Smooth muscle cell (in vitro differentiated cells): Measurements from ENCODE around the gene SVIL. TPM values are rescaled to one million over a fixed set of nuclear protein-coding genes. Genes with fewer than 3 reads are reported as not detected.

Experiments
- DNase-seq: peaks from one replicate; lab custom pipeline; 2025; ENCODE audit not compliant: unreplicated experiment; lab: John Stamatoyannopoulos, UW
- H2AFZ ChIP-seq: fragments of 200-600 bp; sonication (generic); 2 replicates; pipeline ENCODE4 v1.6.0; 2016; ENCODE audit warnings: antibody characterized with exemption, low read depth, mild to moderate bottlenecking
- H3F3A ChIP-seq: fragments of 200-600 bp; sonication (generic); 2 replicates; pipeline ENCODE4 v1.6.0; 2017; ENCODE audit warnings: antibody characterized with exemption, low read depth
- H3K27ac ChIP-seq: fragments of 200-600 bp; sonication (generic); 2 replicates; pipeline ENCODE4 v1.5.1; 2016; ENCODE audit warnings: low read depth, mild to moderate bottlenecking
- H3K27me3 ChIP-seq: fragments of 200-600 bp; sonication (generic); 2 replicates; pipeline ENCODE4 v1.6.1; 2016; ENCODE audit warnings: low read depth, mild to moderate bottlenecking
- H3K36me3 ChIP-seq: fragments of 200-600 bp; sonication (generic); 2 replicates; pipeline ENCODE4 v1.5.1; 2016; ENCODE audit warnings: low read depth
- H3K4me1 ChIP-seq: fragments of 200-600 bp; sonication (generic); 2 replicates; pipeline ENCODE4 v1.5.1; 2016; ENCODE audit warnings: low read depth
- H3K4me2 ChIP-seq: fragments of 200-600 bp; sonication (generic); 2 replicates; pipeline ENCODE4 v1.6.0; 2016; ENCODE audit warnings: mild to moderate bottlenecking
- H3K4me3 ChIP-seq: fragments of 200-600 bp; sonication (generic); 2 replicates; pipeline ENCODE4 v1.5.1; 2016; ENCODE audit warnings: mild to moderate bottlenecking
- H3K79me2 ChIP-seq: fragments of 200-600 bp; sonication (generic); 2 replicates; pipeline ENCODE4 v1.6.0; 2016; ENCODE audit warnings: low read depth, mild to moderate bottlenecking
- H3K9ac ChIP-seq: fragments of 200-600 bp; sonication (generic); 2 replicates; pipeline ENCODE4 v1.6.0; 2016; ENCODE audit warnings: low read depth
- H3K9me3 ChIP-seq: fragments of 200-600 bp; sonication (generic); replicated peaks from 2 replicates; pipeline ENCODE4 v1.5.1; 2016; ENCODE audit warnings: low read depth
- H4K20me1 ChIP-seq: fragments of 200-600 bp; sonication (generic); 2 replicates; pipeline ENCODE4 v1.6.0; 2016; ENCODE audit warnings: low read depth
- CTCF ChIP-seq: fragments of 200-600 bp; sonication (generic); IDR thresholded peaks from 2 replicates; pipeline ENCODE4 v1.5.1; 2017; ENCODE audit warnings: borderline replicate concordance, mild to moderate bottlenecking, antibody characterized with exemption; ENCODE audit not compliant: insufficient read depth, poor library complexity, severe bottlenecking
- WGBS: methylation state at CpG from one replicate; pipeline ENCODE4 v1.1.7; 2016; ENCODE audit warnings: low lambda C conversion rate; 5-methylcytosine and 5-hydroxymethylcytosine counted together
- polyA plus RNA-seq: library from polyadenylated mRNA; unstranded; fragments of >200 nt; fragmentation: Nextera tagmentation; extraction: Ambion mirVana; gene quantifications from 2 replicates; pipeline ENCODE4 v1.2.1, GENCODE V29; 2016
- total RNA-seq: library from RNA; depleted of rRNA; stranded (reverse); fragments of >200 nt; gene quantifications from 2 replicates; pipeline ENCODE4 v1.2.3, GENCODE V29; 2014

The SVIL gene
- total and polyA plus RNA-seq, 2 experiments from 2014 or later, result 32.5 to 33.0 TPM

- H3K79me2 ChIP-seq, result peaks cover 19% of the 10 kb centered on the region
These were observed 35.9 kb downstream of the SVIL start for GRCh38 chr10:29598851-29599311.

GRCh38 chr10:29596826-29597225 is 37.9 kb downstream of the SVIL start:
- Histone ChIP-seq H3K79me2 (peaks cover 34% of the 10 kb centered on the region), H3K27ac (no peak overlapping the region), H4K20me1 (peaks cover 57% of the 10 kb centered on the region), H3F3A (peaks cover 4% of the 10 kb centered on the region), H3K9me3 (no peaks in the 10 kb centered on the region), H2AFZ (no peak overlapping the region), H3K4me3 (no peak overlapping the region), H3K4me1 (no peaks in the 10 kb centered on the region), H3K4me2 (no peak overlapping the region), H3K36me3 (no peaks in the 10 kb centered on the region), H3K27me3 (no peaks in the 10 kb centered on the region), H3K9ac (no peak overlapping the region)
- no peak for DNase-seq
- 94% methylated on average over 11 of the region's 11 CpGs for WGBS
- TF ChIP-seq CTCF, result no peak

More at GRCh38 chr10:29598851-29599311, 35.9 kb downstream of the SVIL start:
- H3F3A ChIP-seq, result peaks cover 4% of the 10 kb centered on the region
- peaks cover 45% of the 10 kb centered on the region for H4K20me1 ChIP-seq
- no peaks in the 10 kb centered on the region for H3K9me3 ChIP-seq
- H3K9ac ChIP-seq, result peak overlapping the region; percentile 2
- H3K27ac ChIP-seq, result peak overlapping the region; percentile 79
- H3K4me2 ChIP-seq, result no peak overlapping the region
- no peak overlapping the region for H2AFZ ChIP-seq
- no peak for DNase-seq
- H3K27me3 ChIP-seq, result no peaks in the 10 kb centered on the region
- H3K4me3 ChIP-seq, result no peak overlapping the region
- 43% methylated on average over 6 of the region's 6 CpGs for WGBS
- no peaks in the 10 kb centered on the region for H3K36me3 ChIP-seq
- H3K4me1 ChIP-seq, result no peaks in the 10 kb centered on the region
- no peak for TF ChIP-seq CTCF

- H3K27me3 ChIP-seq, result no peaks in the 10 kb centered on the region
- no peaks in the 10 kb centered on the region for H3K36me3 ChIP-seq
- H3K4me1 ChIP-seq, result no peaks in the 10 kb centered on the region
- H3K79me2 ChIP-seq, result peaks cover 34% of the 10 kb centered on the region
- no peak overlapping the region for H3K27ac ChIP-seq
- 100% methylated on average over 1 of the region's 1 CpG for WGBS
- H2AFZ ChIP-seq, result no peak overlapping the region
- H3F3A ChIP-seq, result peaks cover 4% of the 10 kb centered on the region
- H3K4me2 ChIP-seq, result no peak overlapping the region
- no peaks in the 10 kb centered on the region for H3K9me3 ChIP-seq
- no peak overlapping the region for H3K4me3 ChIP-seq
- no peak overlapping the region for H3K9ac ChIP-seq
- no peak for DNase-seq
- peaks cover 57% of the 10 kb centered on the region for H4K20me1 ChIP-seq
- TF ChIP-seq CTCF, result no peak
These were observed 38.4 kb downstream of the SVIL start for GRCh38 chr10:29596356-29596755.

- Histone ChIP-seq H3K79me2 (peaks cover 34% of the 10 kb centered on the region), H4K20me1 (peaks cover 57% of the 10 kb centered on the region), H3K27ac (no peak overlapping the region), H3K4me1 (no peaks in the 10 kb centered on the region), H2AFZ (no peak overlapping the region), H3K4me3 (no peak overlapping the region), H3K9ac (no peak overlapping the region), H3K4me2 (no peak overlapping the region), H3K9me3 (no peaks in the 10 kb centered on the region), H3K36me3 (no peaks in the 10 kb centered on the region), H3F3A (peaks cover 4% of the 10 kb centered on the region), H3K27me3 (no peaks in the 10 kb centered on the region)
- TF ChIP-seq CTCF, result no peak
- DNase-seq, result no peak
- WGBS, result 87% methylated on average over 10 of the region's 10 CpGs
These were observed 39.0 kb downstream of the SVIL start for GRCh38 chr10:29595636-29596225.
